Loucy (cell line): ENCODE results near the gene PCDHA12.
"Not testable (repeated sequence)": the region's sequence is repeated elsewhere in the genome, so short reads cannot be mapped to it uniquely, and the experiment has no call there.

Experiments
- H2AFZ ChIP-seq: fragments of 200-600 bp; sonication (generic); 2 replicates; pipeline ENCODE4 v1.6.0; 2016; ENCODE audit warnings: antibody characterized with exemption, mild to moderate bottlenecking, low read length, moderate library complexity
- H3F3A ChIP-seq: fragments of 200-600 bp; 2 replicates; pipeline ENCODE4 v1.6.0; 2016; ENCODE audit warnings: antibody characterized with exemption, low read depth, mild to moderate bottlenecking
- H3K27me3 ChIP-seq: fragments of 200-600 bp; sonication (generic); 2 replicates; pipeline ENCODE4 v1.6.1; 2014; ENCODE audit warnings: low read length, mild to moderate bottlenecking; ENCODE audit not compliant: insufficient read depth, poor library complexity, severe bottlenecking
- H3K36me3 ChIP-seq: fragments of 200-600 bp; sonication (generic); 2 replicates; pipeline ENCODE4 v1.6.1; 2016; ENCODE audit warnings: low read length; ENCODE audit not compliant: insufficient read depth
- H3K4me1 ChIP-seq: fragments of 200-600 bp; sonication (generic); 2 replicates; pipeline ENCODE4 v1.5.1; 2014; ENCODE audit warnings: low read length, mild to moderate bottlenecking; ENCODE audit not compliant: insufficient read depth, poor library complexity, severe bottlenecking
- H3K4me2 ChIP-seq: fragments of 200-600 bp; sonication (generic); 2 replicates; pipeline ENCODE4 v1.6.0; 2014; ENCODE audit warnings: antibody characterized with exemption, low read length, low read depth, mild to moderate bottlenecking; ENCODE audit not compliant: poor library complexity, severe bottlenecking
- H3K4me3 ChIP-seq: fragments of 200-600 bp; sonication (generic); 2 replicates; pipeline ENCODE4 v1.5.1; 2014; ENCODE audit warnings: low read length, mild to moderate bottlenecking, mixed read lengths; ENCODE audit not compliant: poor library complexity, severe bottlenecking
- H3K79me2 ChIP-seq: fragments of 200-600 bp; sonication (generic); 2 replicates; pipeline ENCODE4 v1.6.1; 2014; ENCODE audit warnings: low read length; ENCODE audit not compliant: insufficient read depth
- H3K9ac ChIP-seq: fragments of 200-600 bp; sonication (generic); 2 replicates; pipeline ENCODE4 v1.6.0; 2014; ENCODE audit warnings: mild to moderate bottlenecking, low read depth, low read length, moderate library complexity; ENCODE audit not compliant: poor library complexity, severe bottlenecking
- H3K9me2 ChIP-seq: fragments of 200-600 bp; sonication (generic); replicated peaks from 2 replicates; pipeline ENCODE4 v1.6.1; 2016; ENCODE audit warnings: low read depth, low read length, mixed read lengths
- H3K9me3 ChIP-seq: fragments of 200-600 bp; sonication (generic); 2 replicates; pipeline ENCODE4 v1.6.1; 2014; ENCODE audit warnings: mild to moderate bottlenecking, antibody characterized with exemption, low read length, low read depth; ENCODE audit not compliant: insufficient read depth
- H4K20me1 ChIP-seq: fragments of 200-600 bp; sonication (generic); 2 replicates; pipeline ENCODE4 v1.6.0; 2014; ENCODE audit warnings: antibody characterized with exemption, low read length, mild to moderate bottlenecking; ENCODE audit not compliant: insufficient read depth, poor library complexity, severe bottlenecking
- CTCF ChIP-seq: fragments of 200-600 bp; sonication (generic); conservative IDR thresholded peaks from 2 replicates; pipeline ENCODE4 v1.5.1; 2014; ENCODE audit warnings: mild to moderate bottlenecking, antibody characterized with exemption, low read length
- EZH2phosphoT487 ChIP-seq: fragments of 200-600 bp; IDR thresholded peaks from 2 replicates; pipeline ENCODE4 v1.6.1; 2018; ENCODE audit warnings: antibody characterized with exemption, mild to moderate bottlenecking, moderate library complexity, borderline replicate concordance

Gene PCDHA12

GRCh38 chr5:140833993-140834392 is 41.1 kb upstream of the PCDHA12 start, which contains the start of gene PCDHA7:
TSS of gene PCDHA7 (plus strand) at chr5:140834269. CDS start at chr5:140834384, 115 bp downstream.
- Histone ChIP-seq H3K27me3 (no peaks in the 10 kb centered on the region), H3K4me2 (no peak within 1 kb of the TSS), H3K9me3 (no peaks in the 10 kb centered on the region), H3K36me3 (no peaks in the 10 kb centered on the region), H3K9me2 (no peaks in the 10 kb centered on the region), H2AFZ (no peak within 1 kb of the TSS), H3K4me1 (no peaks in the 10 kb centered on the region), H3K4me3 (no peak within 1 kb of the TSS), H3K79me2 (no peaks in the 10 kb centered on the region), H4K20me1 (no peaks in the 10 kb centered on the region), H3F3A (no peaks in the 10 kb centered on the region), H3K9ac (no peak within 1 kb of the TSS)
- TF ChIP-seq EZH2phosphoT487 (no peak), CTCF (no peak)

- H3K79me2 ChIP-seq, H3K27me3 ChIP-seq, H2AFZ ChIP-seq, H3K4me1 ChIP-seq, H3K4me3 ChIP-seq, H3F3A ChIP-seq, H3K4me2 ChIP-seq, H3K9me2 ChIP-seq, H4K20me1 ChIP-seq, H3K36me3 ChIP-seq, H3K9me3 ChIP-seq, H3K9ac ChIP-seq: not testable (repeated sequence)
These were observed 40.6 kb upstream of the PCDHA12 start for GRCh38 chr5:140834439-140835008.

- Histone ChIP-seq H3K4me1 (no peaks in the 10 kb centered on the region), H3K79me2 (no peaks in the 10 kb centered on the region), H3K27me3 (no peaks in the 10 kb centered on the region), H3F3A (no peaks in the 10 kb centered on the region), H2AFZ (no peak overlapping the region), H3K9ac (no peak overlapping the region), H3K9me2 (no peaks in the 10 kb centered on the region), H3K4me3 (no peak overlapping the region), H3K36me3 (no peaks in the 10 kb centered on the region), H3K9me3 (no peaks in the 10 kb centered on the region), H4K20me1 (no peaks in the 10 kb centered on the region), H3K4me2 (no peak overlapping the region)
- no peak for TF ChIP-seq EZH2phosphoT487
- TF ChIP-seq CTCF, result no peak
These were observed 39.2 kb upstream of the PCDHA12 start for GRCh38 chr5:140835622-140836510.
